NCI-H526 (cell line): ENCODE data around the gene LDHD.

Experiments used
- DNase-seq, 2 experiments: peaks; one replicate each; lab custom pipeline; 2025; lab: John Stamatoyannopoulos, UW

Gene LDHD

DNA sequence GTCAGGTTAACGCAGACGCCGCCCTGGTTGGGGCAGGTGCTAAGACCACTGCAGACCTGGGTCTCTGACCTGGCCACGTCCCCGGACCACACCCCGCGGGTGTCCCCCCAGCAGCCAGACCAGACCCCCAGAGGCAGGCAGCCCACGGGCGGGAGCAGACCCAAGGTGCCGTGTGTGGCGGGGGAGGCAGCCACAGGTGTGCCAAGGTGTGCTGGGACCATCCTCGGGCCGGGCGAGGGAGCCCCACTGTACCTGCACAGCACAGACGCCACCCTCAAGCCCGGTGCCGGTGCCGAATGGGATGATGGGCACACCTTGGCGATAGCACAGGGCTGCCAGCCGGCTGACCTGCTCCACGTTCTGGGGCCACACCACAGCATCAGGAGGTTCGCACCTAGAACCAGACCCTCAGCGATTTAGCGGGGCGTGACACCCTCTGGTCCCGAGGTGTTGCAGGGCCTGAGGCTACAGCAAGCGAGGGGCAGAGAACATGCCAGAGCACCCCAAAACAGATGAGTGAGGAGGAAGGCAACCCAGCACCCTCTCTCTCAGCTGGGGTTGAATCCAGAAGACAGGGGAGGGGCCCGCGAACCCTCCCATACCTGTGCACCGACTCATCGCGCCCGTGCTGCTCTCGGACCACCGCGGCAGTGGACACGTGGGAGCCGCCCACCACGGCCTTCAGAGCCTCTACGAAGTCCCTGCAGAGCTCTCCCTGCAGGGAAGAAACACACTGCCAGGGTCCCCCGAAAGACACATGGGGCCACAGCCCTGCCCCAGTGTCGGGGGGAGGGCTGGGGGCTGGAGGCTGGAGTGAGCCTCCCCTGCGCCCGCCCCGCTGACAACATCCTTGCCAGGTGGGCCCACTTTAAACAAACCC, 1.4 kb downstream of the LDHD start:
- no peak for DNase-seq

DNA sequence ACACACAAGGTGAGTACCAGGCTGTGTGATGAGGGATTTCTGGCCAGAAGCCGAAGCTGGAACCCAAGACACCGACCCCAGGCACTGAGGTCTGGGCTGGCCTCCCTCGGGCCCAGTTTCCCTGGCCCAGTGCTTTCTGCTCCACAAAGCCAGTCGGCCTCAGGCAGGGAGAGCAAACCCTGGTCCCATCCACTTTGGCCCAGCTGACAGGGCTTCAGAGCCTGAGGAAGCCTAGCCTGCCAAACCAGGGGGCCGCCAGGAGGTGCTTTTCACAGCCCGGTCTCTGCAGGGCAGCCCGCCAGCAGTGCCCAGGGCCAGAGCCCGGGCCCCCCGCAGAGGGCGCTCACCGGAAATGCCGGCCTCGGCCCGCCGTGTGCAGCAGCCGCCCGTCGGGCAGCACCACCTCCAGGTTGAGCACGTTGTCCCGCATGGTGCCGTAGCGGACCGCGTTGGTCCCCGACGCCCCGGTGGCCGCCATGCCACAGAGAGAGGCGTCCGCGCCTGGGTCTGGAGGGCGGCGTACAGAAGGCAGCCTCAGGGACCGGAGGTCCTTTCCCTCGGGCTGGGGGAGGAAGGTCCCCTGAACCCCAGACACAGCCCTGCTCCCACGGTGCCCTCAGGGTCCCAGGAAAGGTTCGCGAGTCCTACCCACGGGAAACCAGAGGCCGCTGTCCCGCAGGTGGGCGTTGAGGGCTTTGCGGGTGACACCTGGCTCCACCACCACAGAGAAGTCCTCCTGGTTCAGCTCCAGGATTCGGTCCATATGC, 2.2 kb downstream of the LDHD start:
- no peak for DNase-seq

DNA sequence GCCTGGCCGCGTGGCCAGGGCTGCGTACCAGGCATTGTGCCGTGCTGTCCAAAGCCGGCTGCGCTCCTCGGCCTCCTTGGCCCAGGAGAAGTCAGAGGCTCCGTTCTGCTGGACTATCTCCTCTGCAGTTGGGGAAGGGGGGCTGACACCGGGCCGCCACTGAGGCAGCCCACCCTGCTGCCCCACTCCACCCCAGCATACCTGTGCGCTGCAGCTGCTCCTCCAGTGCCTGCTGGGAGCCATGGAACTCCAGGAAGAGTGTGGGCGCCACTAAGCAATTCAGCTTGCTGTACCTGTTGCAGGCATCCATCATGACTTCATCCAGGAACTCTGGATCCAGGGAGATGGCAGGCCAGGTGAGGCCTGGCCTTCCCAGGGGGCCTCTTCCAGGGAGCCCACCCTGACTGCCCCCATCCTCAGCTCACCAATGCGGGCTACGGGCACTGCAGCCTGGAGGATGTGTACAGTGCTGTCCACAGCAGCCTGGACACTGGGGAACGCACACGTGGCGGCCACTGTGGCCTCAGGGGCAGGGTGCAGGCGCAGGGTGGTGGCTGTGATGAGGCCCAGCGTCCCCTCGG, 2.9 kb downstream of the LDHD start:
- no peak for DNase-seq

DNA sequence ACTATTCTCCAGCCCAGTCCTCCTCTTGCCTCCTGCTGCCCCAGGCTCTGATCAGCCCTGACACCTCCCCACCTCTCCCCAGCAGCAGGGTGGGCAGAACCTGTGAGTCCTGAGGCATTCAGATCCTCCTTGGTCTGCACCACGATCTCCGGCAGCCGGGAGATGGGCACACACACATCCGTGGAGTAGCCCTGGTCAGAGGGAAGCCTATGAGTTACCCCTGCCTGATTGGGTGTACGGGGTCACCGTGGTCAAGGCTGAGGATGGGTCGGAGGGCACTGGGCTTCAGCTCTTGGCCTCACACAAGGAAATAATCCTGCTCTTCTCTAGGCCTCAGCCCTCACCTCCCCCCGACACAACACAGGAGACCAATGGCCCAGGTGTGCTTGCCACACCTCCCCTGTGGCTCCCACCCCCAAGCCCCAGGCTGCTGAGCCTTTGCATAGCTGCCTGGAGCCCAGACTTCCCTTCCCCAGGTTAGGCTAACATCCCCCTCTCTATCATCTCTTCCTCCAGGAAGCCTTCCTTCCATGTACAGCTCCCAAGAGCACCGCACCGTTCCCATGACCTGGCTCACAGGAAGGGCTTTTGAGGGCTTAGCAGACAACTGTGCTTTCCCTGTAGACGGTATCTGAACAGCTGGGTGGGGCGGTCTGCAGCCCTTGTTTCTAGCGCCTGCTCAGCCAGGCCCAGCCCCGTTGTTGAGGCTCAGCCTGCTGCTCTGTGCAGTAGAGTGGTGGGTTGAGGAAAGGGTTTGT, 3.7 kb downstream of the LDHD start:
- DNase-seq = no peak

DNA sequence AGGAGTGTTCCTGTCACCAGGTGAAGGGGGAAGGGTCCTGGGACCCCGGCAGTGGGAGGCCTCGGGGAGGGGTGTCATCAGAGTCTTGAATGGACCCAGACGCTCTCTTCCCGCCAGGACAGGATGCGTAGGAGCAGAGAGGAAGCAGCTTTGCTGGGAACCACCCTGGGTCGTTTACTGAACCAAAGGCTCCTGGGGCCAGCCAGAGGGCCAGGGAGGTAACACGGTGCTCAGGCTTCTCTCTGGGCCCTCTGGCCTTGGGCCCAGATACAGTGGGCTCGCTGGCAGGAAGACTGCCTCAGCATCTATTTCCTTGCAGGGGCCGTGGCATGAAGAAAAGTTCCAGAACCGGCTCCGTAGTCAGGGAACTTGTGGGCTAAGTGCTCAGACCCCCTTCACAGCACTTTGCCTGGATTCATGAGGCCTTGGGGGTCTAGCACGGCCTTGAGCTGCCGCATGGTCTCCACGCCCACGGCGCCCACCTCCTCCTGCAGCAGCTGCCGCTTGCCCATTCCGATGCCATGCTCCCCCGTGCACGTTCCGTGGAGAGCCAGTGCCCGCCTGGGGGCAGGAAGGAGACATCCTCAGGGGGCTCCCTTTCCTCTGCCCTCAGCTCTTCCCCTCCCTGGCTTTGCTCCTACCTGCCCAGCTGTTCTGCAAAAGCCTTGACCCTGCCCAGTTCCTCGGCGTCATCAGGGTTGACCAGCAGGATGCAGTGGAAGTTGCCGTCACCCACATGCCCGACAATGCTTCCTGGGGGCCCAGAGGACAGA, 4.4 kb downstream of the LDHD start:
- no peak for DNase-seq

DNA sequence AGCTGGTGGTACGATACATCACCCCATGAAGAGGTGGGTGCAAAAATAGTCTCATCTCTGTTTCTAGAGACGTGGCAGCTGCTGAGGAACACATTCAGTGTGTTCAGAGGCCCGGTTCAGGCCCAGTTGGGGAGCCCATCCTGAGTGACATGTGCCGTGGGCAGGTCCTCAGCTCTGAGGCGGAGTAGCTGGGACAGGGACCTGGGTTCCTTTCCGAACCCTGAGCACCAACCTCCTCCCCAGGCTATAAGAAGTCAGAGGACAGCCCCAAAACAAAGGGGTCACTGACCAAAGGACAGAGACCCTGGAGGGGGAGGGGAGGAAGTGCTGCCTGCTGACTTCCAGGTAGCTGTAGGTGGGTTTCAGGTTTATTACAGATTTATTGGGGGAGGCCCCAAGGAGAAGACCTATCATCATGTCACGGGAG, 5.1 kb downstream of the LDHD start:
- no peak for DNase-seq

DNA sequence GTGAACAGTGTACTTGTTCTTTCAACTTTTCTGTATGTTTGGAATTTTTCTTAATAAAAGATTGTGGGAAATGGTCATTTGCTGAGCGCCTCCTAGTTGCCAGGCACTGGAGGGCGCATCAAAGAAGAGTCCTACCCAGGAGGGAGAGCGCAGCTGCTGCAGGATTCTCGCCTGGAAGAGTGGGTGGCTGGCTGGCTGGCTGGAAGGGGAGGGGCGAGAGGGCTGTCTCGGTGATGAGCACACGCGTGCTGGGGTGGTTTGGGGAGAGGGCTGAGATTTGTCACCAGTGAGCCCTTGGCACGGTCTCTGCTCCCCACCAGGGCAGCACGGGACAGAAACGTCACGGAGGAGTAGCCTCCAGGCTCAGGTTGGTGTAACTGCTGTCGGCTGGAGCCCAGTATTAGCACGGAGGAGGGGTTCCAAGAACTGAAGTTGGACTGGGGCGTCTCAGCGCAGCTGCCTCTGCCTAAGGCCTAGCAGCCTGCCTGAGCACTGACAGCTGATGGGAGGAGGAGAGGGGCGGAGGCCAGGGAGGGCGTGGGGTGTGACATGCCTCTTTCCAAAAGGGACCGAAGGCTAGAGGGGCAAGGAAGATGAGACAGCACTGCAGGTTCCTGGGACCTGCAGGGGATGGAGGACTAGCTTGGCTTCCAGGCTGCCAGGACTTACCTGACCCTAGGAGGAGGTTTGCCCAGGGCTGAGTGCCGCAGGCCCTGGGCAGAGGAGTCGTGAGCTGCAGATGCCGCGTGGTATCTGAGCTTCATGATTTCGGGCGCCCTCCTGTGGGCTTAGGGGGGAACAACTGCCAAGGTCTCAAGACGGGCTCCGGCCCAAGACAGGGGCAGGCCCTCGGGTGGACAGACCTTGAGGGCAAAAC, 5.7 kb downstream of the LDHD start:
- DNase-seq = peak; percentile 47 to 88

DNA sequence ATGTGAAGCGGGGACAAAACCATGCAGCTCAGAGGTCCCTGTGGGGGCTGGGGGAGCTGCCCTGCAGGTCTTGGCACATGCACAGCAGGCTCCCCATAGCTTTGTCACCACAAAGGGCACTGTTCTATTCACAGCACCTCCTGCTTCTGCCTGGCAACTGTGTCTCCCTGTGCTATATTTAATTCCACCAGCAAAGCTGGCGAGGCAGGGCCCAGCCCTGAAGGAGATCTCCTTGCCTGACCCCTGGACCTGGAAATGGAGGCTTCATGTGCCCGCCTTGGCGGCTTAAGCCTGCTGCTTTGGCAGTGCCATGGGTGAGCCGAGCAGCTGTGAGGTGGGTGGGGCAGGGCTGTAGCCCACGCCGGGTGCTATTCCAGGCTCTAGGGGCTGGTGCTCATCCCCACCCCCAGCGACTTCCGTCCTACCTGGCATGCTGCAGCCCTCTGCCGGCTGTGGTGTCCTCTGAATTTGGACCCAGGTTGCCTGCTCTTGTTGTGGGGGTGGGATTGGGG, 6.8 kb downstream of the LDHD start:
- no peak for DNase-seq

DNA sequence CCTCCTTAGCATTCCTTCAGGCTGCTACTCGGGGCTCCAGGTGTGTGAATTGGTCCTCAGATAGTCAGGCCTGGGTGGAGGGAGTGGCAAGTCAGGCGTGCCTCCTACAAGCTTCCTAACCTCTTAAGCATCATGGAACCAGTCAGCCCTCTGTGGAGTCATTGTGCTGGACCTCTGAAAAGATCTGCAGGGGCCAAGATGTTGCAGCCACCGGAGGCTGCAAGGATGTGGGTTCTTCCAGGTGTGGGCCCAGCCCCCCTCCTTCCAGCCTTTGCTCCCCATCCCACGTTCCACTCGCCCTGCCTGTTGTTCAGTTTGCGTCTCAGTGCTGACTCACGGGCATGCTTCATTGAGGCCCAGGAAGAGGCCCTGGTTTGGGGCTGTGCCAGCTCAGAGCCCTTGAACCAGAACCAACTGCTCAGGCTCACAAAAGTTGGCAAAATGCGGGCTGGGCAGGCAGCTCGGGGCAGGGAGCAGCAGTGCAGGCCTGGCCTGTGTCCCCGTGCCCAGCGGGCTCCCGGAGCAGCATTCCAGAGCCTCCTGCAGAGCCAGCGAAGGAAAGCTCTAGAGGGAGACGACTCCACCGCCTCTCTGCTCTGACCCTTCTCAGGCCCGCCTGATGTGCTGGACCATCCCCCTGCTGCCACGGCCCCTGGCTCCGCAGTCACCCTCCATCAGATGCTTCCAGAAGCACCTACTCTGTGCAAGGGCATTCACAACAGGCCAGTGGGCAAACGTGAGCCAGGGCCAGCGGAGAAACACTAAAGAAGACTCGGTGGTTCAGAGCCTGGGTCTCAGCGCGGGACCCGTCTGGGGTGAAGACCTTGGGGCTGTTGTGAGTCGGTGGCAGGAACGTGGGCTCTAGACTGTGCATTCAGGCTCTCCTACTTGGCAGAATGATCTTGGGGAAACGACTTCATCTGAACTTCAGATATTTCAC, 7.5 kb downstream of the LDHD start:
- no peak for DNase-seq

DNA sequence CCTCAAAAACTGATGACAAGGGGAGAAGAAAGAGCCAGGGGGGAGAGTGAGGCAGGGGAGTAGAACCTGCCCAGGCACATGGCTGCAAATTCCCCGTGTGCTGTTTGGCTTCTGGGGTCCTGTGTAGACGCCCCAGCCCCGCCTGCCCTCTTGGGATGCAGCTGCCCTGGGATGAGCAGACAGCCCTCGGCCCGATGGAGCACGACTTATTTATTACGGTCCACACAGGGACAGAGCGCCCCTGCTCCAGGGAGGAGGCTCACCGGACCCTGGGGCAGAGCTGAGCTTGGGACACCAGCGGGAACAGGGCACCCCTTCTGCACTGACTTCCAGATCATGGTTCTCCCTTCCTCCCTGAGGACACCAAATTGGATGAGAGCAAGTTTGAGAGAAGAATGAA, 9.1 kb downstream of the LDHD start:
- DNase-seq = no peak

DNA sequence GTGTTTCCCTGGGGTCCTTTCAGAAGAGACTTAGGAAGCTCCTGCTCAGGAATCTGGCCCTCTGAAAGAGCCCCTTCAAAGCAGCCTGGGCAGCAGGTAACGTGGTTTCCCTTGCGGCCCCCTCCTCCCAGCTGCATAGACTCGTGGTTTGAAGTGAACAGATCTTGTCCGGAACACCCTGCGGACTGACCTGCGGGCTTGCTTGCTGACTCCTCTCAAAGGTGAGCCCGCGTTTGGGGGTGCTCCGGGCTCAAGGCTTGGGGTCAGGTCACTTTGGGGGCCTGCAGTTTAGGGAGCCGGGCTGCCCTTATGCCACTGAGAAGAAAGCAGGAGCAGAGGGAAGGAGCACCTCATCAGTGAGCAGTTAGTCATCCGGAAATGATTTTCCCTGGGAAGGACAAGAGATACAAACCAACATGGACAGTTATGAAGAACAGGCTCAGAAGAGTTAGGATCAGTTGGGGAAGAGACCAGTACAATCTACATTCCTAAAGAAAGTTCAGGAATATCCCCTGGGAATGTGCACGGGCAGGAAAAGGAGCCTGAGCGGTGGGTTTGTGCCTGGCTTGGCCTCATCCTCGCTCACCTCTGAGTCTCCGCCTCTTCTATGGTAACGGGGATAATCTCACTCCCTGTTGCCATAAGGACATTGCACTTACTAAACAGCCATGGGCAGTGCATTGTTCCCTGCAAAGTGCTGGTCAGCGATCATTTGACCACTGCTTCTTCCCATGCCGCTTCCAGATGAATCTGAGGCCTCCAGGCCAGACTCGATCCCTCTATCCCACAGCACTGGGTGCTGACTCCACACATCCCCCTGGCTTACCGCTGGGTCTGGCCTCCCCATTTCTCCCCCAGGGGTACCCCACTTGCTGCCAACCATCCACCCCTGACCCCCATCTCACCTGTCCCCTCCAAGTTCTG, 10.0 kb downstream of the LDHD start:
- DNase-seq = no peak

DNA sequence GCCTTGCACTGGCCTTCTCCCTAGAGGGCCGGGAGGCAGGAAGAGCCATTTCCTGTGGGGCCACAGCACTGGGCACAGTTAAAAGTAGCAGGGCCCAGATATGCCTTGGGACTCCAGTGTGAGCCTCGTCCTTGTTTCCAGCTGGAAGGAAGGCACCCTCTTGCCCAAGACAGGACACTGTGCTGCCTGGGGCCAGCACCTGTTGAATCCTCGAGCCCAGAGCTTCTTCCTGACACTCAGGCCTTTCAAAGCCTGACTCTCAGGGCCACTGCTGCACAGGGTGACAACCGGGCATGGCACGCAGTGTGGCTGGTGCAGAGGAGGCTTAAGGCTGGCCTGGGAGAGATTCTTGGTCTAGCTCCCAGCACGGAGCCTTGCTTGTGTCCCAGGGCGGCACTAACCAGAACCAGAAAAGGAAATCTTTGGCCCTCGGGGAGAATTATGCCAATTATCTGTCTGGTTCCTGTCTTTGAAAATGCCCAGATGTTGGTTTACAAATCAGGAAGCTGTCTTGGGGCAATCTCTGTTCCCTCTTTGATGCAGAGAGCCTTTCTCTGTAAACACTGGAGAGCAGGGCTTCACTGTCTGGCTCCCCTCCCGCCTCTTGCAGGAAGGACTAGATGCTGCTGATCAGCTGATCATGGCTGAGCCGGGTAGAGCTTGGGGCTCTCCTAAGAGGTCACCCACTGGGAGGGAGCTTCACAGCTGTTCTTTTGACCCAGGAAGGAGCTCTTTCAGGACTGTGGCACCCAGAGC, 11.1 kb downstream of the LDHD start:
- DNase-seq = no peak

DNA sequence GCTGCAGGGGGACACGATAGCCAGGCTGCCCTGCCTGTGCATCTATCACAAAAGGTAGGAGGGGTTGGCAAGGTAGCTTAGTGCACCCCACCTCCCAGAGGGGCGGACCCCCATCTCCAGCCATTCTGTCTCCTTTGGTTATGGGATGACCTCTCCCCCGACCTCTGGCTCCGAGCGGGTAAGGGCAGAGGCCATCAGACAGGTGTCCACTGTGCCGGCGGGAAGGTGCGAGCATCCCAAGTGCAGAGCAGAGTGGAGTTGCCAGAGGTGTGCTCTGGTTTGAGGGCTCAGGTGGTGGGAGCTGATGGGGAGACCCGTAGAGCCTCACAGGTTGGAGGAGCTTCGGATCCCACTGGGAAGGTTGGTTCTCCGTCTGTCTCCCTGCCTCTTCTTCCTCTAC, 11.7 kb downstream of the LDHD start:
- no peak for DNase-seq

DNA sequence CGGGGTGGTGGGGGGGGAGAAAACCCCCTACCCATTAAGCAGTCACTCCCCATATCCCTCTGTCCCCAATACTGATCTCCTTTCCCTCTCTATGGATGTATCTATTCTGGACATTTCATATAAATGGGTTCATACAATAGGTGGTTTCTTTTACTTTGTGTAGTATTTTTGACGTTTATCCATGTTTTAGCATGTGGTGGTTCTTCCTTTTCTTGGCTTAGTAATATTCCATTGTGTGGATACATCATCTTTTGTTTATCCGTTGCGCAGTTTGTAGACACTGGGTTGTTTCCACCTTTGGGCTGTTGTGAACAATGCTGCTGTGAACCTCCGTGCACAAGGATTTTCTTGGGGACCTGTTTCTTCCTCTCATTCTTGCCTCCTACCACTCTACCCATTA, 12.6 kb downstream of the LDHD start:
- no peak for DNase-seq

DNA sequence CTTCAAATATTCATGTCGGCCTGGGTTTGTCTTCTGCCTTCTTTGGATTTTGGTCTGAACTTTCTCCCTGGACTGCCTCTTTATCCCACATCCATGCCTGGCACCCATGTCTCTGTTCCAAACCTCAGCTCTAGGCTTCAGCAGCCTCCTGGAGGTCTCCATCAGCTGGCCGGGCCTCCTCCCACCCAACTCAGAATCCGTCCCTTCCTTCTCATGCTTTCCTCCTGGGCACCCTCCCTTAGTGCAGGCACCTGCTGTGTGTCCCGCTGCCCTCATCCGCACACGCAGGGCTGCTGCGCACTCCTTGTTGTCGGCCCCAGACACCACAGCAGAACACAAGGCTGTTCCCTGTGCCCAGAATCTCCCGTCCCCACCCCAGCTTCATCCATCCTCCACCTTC, 14.0 kb downstream of the LDHD start:
- DNase-seq = no peak

DNA sequence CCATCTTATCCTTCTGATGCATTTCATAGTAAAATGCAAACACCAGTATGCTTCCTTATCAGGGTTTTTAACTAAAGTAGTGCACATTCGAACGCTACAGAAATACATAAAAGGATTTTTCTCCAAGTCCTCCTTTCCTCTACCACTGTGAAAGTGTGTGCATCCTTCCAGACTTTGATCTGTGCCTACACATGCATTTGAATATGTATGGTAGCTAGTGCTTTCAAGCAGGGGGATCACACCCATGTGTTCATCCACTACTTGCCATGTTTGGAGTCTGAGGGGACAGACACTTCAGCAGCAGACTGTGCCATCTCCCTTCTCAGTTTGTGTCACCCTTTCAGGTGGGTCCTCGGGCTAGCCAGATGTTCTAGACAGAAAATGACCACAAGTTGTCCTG, 14.9 kb downstream of the LDHD start:
- DNase-seq = no peak

DNA sequence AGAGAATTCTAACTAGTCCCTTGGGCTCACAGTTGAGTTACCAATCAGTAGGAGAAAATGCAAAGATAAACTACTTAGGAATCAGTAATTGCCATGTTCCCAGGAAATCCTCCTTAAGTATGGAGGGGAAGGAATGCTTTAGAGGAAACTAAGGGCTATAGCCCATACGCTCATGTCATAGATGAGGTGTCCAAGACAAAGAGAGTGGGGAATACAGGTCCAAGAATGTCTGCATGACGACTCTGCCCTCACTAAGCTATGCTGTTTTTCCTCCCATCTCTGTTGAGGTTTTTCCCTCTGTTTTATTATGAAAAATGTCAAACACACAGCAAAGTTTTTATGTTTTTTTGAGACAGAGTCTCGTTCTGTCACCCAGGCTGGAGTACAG, 16.0 kb downstream of the LDHD start:
- no peak for DNase-seq
